ENCODE data around the gene PECR. TPM values are rescaled to one million over a fixed set of nuclear protein-coding genes. Genes with fewer than 3 reads are reported as not detected.
"Not testable (repeated sequence)": the region's sequence is repeated elsewhere in the genome, so short reads cannot be mapped to it uniquely, and the experiment has no call there.

Gene PECR
- total RNA-seq, 2 experiments from 2014 or later = 21.6 to 31.9 TPM

DNA sequence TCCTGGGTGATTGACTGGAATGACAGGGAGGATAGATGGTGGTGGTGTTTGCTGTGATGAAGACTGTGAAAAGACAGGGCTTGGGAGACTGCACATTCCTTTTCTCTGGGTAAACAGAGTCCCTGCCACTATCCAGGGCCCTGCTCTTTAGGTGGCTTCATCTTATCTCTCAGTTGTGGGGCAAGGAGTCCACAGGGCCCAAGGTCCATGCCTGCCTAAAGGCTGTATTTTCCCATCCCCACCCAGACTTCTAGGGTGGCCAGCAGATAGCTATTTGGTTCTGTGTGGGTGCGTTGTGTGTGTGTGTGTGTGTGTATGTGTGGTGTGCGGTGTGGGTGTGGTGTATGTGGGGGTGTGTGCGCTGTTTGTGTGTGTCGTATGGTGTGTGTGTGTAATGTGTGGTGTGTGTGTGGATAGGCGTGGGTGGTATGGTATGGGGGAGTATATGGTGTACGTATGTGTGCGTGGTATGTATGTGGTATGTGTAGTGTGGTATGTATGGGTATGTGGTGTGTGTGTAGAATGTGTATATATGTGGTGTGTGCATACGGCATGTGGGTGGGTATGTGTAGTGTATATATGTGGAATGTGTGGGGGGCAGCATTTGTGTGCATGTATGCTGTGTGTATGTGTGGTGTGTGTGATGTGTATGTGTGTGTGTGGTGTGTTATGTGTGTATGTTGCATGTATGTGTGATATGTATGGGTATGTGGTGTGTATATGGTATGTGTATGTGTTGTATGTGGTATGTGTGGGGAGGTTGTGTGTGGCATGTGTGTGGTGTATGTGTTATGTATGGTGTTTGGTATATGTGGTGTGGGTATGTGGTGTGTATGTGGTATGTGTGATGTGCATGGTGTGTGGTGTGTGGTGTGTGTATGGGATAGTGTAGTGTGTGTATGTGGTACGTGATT lies 17.1 kb upstream of the PECR start:
- Mint-ChIP-seq H3K4me3 (no peak overlapping the region), H3K4me1 (peaks cover 3% of the 10 kb centered on the region), H3K9me3 (ENCODE audit: low read depth) (no peaks in the 10 kb centered on the region), H3K27me3 (peaks cover 3% of the 10 kb centered on the region), H3K27ac (no peak overlapping the region), H3K36me3 (no peaks in the 10 kb centered on the region)
- CTCF ChIA-PET = no interaction called here
- no peak for ATAC-seq
- DNase-seq = no peak

- CTCF ChIA-PET = interaction anchor here (4.3 kb wide), 1 partner anchor 14 kb away, joined by 12 read pairs; the partner anchor contains the start of gene XRCC5
- H3K36me3 Mint-ChIP-seq = no peaks in the 10 kb centered on the region
- DNase-seq (no peak), ATAC-seq (no peak)
- H3K4me1 Mint-ChIP-seq = peaks cover 14% of the 10 kb centered on the region
- H3K9me3 Mint-ChIP-seq (ENCODE audit: low read depth) = no peaks in the 10 kb centered on the region
- H3K27ac Mint-ChIP-seq = no peak overlapping the region
- H3K4me3 Mint-ChIP-seq = no peak overlapping the region
- peaks cover 3% of the 10 kb centered on the region for H3K27me3 Mint-ChIP-seq
Observed at GRCh38 chr2:216094701-216095100, 13.1 kb upstream of the PECR start.

- Mint-ChIP-seq H3K36me3 (peaks cover 5% of the 10 kb centered on the region), H3K4me3 (no peak overlapping the region), H3K27ac (no peak overlapping the region), H3K9me3 (ENCODE audit: low read depth) (no peaks in the 10 kb centered on the region), H3K27me3 (peaks cover 3% of the 10 kb centered on the region), H3K4me1 (peaks cover 19% of the 10 kb centered on the region)
- ATAC-seq (no peak), DNase-seq (no peak)
- CTCF ChIA-PET = interaction anchor here (4.3 kb wide), 1 partner anchor 16 kb away, joined by 12 read pairs; the partner anchor contains the start of gene XRCC5
Observed at GRCh38 chr2:216092646-216093045, 11.0 kb upstream of the PECR start.

DNA sequence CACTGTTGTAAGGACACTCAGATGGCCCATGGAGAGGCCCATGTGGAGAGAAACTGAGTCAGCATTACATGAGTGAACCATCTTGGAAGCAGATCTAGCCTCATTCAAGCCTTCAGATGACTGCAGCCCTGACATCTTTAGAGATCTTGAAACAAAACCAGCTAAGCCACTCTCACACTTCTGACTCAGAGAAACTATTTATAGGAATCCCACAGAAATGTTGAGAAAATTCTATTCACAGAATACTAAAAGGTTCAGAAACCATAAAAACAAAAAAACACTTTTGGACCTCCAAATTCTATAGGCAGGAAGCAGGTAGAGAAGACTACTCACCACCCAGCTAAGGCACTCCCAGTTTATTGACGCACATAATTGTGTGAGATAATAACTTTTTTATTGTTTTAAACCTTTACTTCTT lies 8.8 kb upstream of the PECR start:
- DNase-seq = no peak
- H3K9me3 Mint-ChIP-seq (ENCODE audit: low read depth) = no peaks in the 10 kb centered on the region

DNA sequence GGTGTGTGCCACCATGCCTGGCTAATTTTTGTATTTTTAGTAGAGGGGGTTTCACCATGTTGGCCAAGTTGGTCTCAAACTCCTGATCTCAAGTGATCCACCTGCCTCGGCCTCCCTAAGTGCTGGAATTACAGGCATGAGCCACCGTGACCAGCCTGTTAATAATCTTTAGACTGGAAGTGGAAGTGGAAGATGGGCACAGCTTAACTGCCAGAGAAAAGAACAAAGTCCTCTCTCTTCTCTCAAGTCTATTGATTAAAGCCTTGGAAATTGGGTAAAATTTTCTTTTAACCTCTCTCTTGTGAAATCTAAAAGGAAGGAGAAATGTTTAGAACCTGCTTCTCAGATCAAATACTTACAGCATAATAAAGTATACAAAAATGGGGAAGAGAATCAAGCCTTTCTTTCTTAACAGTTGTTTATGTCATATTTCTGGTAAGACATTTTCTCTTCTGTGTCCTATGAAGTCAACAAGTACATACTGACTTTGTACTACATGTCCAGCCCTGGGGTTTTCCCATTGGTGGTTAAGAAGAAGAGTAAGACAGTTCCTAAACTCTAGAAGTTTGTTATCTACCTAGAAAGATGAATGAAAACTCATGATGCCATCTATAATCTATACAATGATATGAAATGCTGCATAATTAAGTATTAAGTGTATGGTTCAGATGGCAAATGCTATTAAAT lies 4.7 kb upstream of the PECR start:
- peaks cover 61% of the 10 kb centered on the region for H3K4me1 Mint-ChIP-seq
- no peak overlapping the region for H3K27ac Mint-ChIP-seq
- H3K36me3 Mint-ChIP-seq = peaks cover 10% of the 10 kb centered on the region
- no peak overlapping the region for H3K4me3 Mint-ChIP-seq
- ATAC-seq (no peak), DNase-seq (no peak)
- no peaks in the 10 kb centered on the region for H3K9me3 Mint-ChIP-seq (ENCODE audit: low read depth)
- CTCF ChIA-PET = interaction anchor here (1.1 to 2.1 kb wide), 4 partner anchors 27 to 74 kb away, joined by 3 to 8 read pairs (median 4); no protein-coding TSS in a partner anchor
- H3K27me3 Mint-ChIP-seq = no peaks in the 10 kb centered on the region

More for the DNA sequence above, 8.8 kb upstream of the PECR start:
- CTCF ChIA-PET = interaction anchor here (0.6 to 1.6 kb wide), 4 partner anchors 10 to 29 kb away, joined by 3 to 9 read pairs (median 4); partner anchors contain the start of gene XRCC5
- H3K4me1 Mint-ChIP-seq = peaks cover 25% of the 10 kb centered on the region
- H3K4me3 Mint-ChIP-seq = no peak overlapping the region
- peaks cover 3% of the 10 kb centered on the region for H3K27me3 Mint-ChIP-seq
- H3K36me3 Mint-ChIP-seq = peaks cover 6% of the 10 kb centered on the region
- peak; percentile 51 for ATAC-seq
- peak overlapping the region; percentile 63 for H3K27ac Mint-ChIP-seq

DNA sequence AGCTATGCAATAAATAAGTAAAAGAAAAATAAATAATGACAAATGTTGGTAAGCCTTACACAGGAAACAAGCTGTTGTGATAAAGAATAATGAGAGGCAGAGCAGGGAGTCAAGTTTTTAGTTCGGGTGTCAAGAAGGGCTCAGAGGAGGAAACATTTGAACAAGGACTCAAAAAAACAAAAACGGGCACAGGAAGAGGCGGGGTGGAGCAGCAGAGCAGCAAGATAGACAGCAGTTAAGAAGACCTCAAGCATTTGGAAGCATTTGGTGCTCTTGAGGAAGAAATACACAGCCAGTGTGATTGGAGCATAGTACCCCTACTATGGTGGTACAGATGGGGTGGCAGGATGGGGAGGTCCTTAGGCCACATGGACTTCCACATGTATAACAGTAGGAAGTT lies 2.9 kb upstream of the PECR start:
- ATAC-seq = no peak
- no peaks in the 10 kb centered on the region for H3K27me3 Mint-ChIP-seq
- CTCF ChIA-PET = interaction anchor here (1.0 to 4.6 kb wide), 6 partner anchors 18 to 134 kb away, joined by 3 to 28 read pairs (median 4); partner anchors contain the start of gene XRCC5
- peak overlapping the region; percentile 84 for H3K27ac Mint-ChIP-seq
- no peaks in the 10 kb centered on the region for H3K9me3 Mint-ChIP-seq (ENCODE audit: low read depth)
- H3K4me1 Mint-ChIP-seq = peaks cover 57% of the 10 kb centered on the region
- peak overlapping the region; percentile 20 for H3K4me3 Mint-ChIP-seq
- H3K36me3 Mint-ChIP-seq = peaks cover 10% of the 10 kb centered on the region
- peak; percentile 55 for DNase-seq

- peaks cover 57% of the 10 kb centered on the region for H3K4me1 Mint-ChIP-seq
- CTCF ChIA-PET = interaction anchor here (0.8 to 4.6 kb wide), 10 partner anchors 8 to 321 kb away, joined by 3 to 28 read pairs (median 4); partner anchors contain the start of gene XRCC5
- H3K27ac Mint-ChIP-seq = peak overlapping the region; percentile 84
- ATAC-seq (no peak), DNase-seq (no peak)
- H3K27me3 Mint-ChIP-seq = no peaks in the 10 kb centered on the region
- H3K9me3 Mint-ChIP-seq (ENCODE audit: low read depth) = no peaks in the 10 kb centered on the region
- H3K4me3 Mint-ChIP-seq = no peak overlapping the region
- peaks cover 8% of the 10 kb centered on the region for H3K36me3 Mint-ChIP-seq
Observed at GRCh38 chr2:216083464-216084281, 2.1 kb upstream of the PECR start.

DNA sequence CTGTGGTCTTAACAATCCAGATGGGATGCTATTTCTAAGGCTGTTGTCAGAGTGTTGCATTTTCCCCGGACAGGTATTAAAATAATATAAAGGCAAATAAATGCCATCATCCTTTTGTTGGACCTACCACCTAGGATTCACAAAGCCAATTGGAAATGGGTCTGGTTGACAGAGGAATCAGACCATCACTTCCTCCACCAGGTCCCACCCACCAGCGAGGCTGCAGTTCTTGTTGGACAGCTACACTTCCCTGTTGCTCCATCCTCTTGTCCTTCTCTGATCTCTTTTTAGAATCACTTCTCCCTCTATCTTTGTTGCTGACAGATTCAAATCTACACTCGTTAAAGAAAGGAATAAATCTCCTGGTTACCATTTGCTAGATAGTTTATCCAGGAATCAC lies 1.2 kb upstream of the PECR start:
- Mint-ChIP-seq H3K4me1 (peaks cover 58% of the 10 kb centered on the region), H3K9me3 (ENCODE audit: low read depth) (no peaks in the 10 kb centered on the region), H3K4me3 (peak overlapping the region; percentile 87), H3K36me3 (peaks cover 8% of the 10 kb centered on the region), H3K27me3 (no peaks in the 10 kb centered on the region), H3K27ac (peak overlapping the region; percentile 58)
- CTCF ChIA-PET = interaction anchor here (1.0 to 4.6 kb wide), 4 partner anchors 9 to 50 kb away, joined by 3 to 28 read pairs (median 4); partner anchors contain the start of gene XRCC5
- DNase-seq (no peak), ATAC-seq (no peak)

- Mint-ChIP-seq H3K4me3 (peak overlapping the region; percentile 87), H3K27ac (peak overlapping the region; percentile 83), H3K27me3 (no peaks in the 10 kb centered on the region), H3K36me3 (peaks cover 8% of the 10 kb centered on the region), H3K9me3 (ENCODE audit: low read depth) (no peaks in the 10 kb centered on the region), H3K4me1 (peaks cover 58% of the 10 kb centered on the region)
- CTCF ChIA-PET = interaction anchor here (1.0 to 4.6 kb wide), 8 partner anchors 9 to 67 kb away, joined by 3 to 28 read pairs (median 4); partner anchors contain the start of gene XRCC5
- peak; percentile 17 for ATAC-seq
- no peak for DNase-seq
Observed at GRCh38 chr2:216082117-216082711, 605 bp upstream of the PECR start.

DNA sequence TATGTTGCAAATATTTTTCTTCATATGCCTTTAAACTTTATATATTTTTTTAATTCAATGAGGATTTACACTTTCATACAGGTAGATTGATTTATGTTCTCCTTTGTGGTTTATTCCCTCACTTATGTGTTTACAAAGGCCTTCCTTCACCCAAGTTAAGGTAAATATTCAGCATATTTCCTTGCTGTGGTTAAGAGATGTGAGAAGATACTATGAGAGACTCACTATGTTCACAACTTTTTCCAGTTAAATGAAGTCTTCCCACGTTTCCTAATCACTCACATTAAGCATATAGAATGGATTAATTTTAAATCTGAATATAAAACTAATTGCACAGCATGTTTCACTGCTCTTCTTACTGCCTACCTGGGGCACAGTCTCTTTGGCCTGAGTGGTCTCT lies 597 bp downstream of the PECR start:
- DNase-seq (no peak), ATAC-seq (no peak)
- Mint-ChIP-seq H3K27me3 (no peaks in the 10 kb centered on the region), H3K27ac (peak overlapping the region; percentile 83), H3K4me1 (peaks cover 55% of the 10 kb centered on the region), H3K36me3 (peaks cover 10% of the 10 kb centered on the region), H3K4me3 (peak overlapping the region; percentile 87), H3K9me3 (ENCODE audit: low read depth) (no peaks in the 10 kb centered on the region)
- CTCF ChIA-PET = interaction anchor here (1.0 to 4.6 kb wide), 7 partner anchors 12 to 66 kb away, joined by 3 to 28 read pairs (median 5); partner anchors contain the start of gene XRCC5

- peaks cover 13% of the 10 kb centered on the region for H3K36me3 Mint-ChIP-seq
- not testable (repeated sequence) for H3K9me3 Mint-ChIP-seq (ENCODE audit: low read depth); DNase-seq; H3K27ac Mint-ChIP-seq; ATAC-seq; H3K27me3 Mint-ChIP-seq
- peaks cover 53% of the 10 kb centered on the region for H3K4me1 Mint-ChIP-seq
- peak overlapping the region; percentile 87 for H3K4me3 Mint-ChIP-seq
- CTCF ChIA-PET = interaction anchor here (1.2 to 1.5 kb wide), 2 partner anchors 13 to 46 kb away, joined by 3 to 4 read pairs; no protein-coding TSS in a partner anchor
Observed at GRCh38 chr2:216080048-216080447, 1.6 kb downstream of the PECR start.

GRCh38 chr2:216078776-216079175 lies 2.8 kb downstream of the PECR start:
- CTCF ChIA-PET = no interaction called here
- peaks cover 52% of the 10 kb centered on the region for H3K4me1 Mint-ChIP-seq
- no peak overlapping the region for H3K27ac Mint-ChIP-seq
- ATAC-seq (no peak), DNase-seq (no peak)
- H3K36me3 Mint-ChIP-seq = peaks cover 18% of the 10 kb centered on the region
- no peaks in the 10 kb centered on the region for H3K27me3 Mint-ChIP-seq
- H3K9me3 Mint-ChIP-seq (ENCODE audit: low read depth) = no peaks in the 10 kb centered on the region
- no peak overlapping the region for H3K4me3 Mint-ChIP-seq
